Neuronal stem cell (in vitro differentiated cells): ENCODE results near the gene NFYB.
A peak's percentile ranks its signal among the peaks of the same experiment; 100 is the strongest.
"Not testable (repeated sequence)": the region's sequence is repeated elsewhere in the genome, so short reads cannot be mapped to it uniquely, and the experiment has no call there.

Experiments used
- DNase-seq: peaks from one replicate; pipeline ENCODE4 v3.0.0-alpha.2; 2013; ENCODE audit warnings: low spot score
- H2AFZ ChIP-seq: one replicate; pipeline ENCODE4 v1.6.1; 2013; ENCODE audit warnings: mild to moderate bottlenecking, low read length, inconsistent platforms
- H2AK5ac ChIP-seq: 2 replicates; pipeline ENCODE4 v1.6.1; 2013; ENCODE audit warnings: low read depth, mild to moderate bottlenecking, inconsistent platforms, low read length, moderate library complexity, mixed read lengths
- H2BK120ac ChIP-seq: 2 replicates; pipeline ENCODE4 v1.6.1; 2013; ENCODE audit warnings: low read depth, mild to moderate bottlenecking, inconsistent platforms, low read length, moderate library complexity, mixed read lengths
- H2BK12ac ChIP-seq: one replicate; pipeline ENCODE4 v1.6.1; 2013; ENCODE audit warnings: low read length, inconsistent platforms
- H2BK15ac ChIP-seq: 2 replicates; pipeline ENCODE4 v1.6.1; 2013; ENCODE audit warnings: mild to moderate bottlenecking, low read length, inconsistent platforms, mixed read lengths
- H2BK5ac ChIP-seq: one replicate; pipeline ENCODE4 v1.6.1; 2013; ENCODE audit warnings: inconsistent platforms, mild to moderate bottlenecking, low read length, moderate library complexity
- H3K14ac ChIP-seq: one replicate; pipeline ENCODE4 v1.6.1; 2013; ENCODE audit warnings: low read length, inconsistent platforms
- H3K18ac ChIP-seq: 2 replicates; pipeline ENCODE4 v1.6.1; 2013; ENCODE audit warnings: low read length, inconsistent platforms
- H3K23ac ChIP-seq: 2 replicates; pipeline ENCODE4 v1.6.1; 2013; ENCODE audit warnings: low read depth, mild to moderate bottlenecking, mixed read lengths, low read length, inconsistent platforms; ENCODE audit not compliant: poor library complexity
- H3K27ac ChIP-seq: replicated peaks from 3 replicates; pipeline ENCODE4 v1.5.1; 2013; ENCODE audit warnings: low read length, inconsistent platforms
- H3K27me3 ChIP-seq, 3 experiments: 2 replicates each; pipeline ENCODE4 v1.6.1; 2013; ENCODE audit warnings: low read length in 3 of 3, mild to moderate bottlenecking in 2 of 3, inconsistent platforms in 1 of 3, low read depth in 1 of 3, mixed read lengths in 1 of 3, moderate library complexity in 1 of 3; ENCODE audit not compliant: control insufficient read depth in 3 of 3, insufficient read depth in 3 of 3
- H3K36me3 ChIP-seq, 2 donors: replicated peaks in 1 of 2; 2 replicates each; pipeline ENCODE4 v1.6.1; 2013; ENCODE audit warnings: low read length in 2 of 2; ENCODE audit not compliant: control insufficient read depth in 2 of 2, insufficient read depth in 2 of 2
- H3K4ac ChIP-seq: 2 replicates; pipeline ENCODE4 v1.6.1; 2013; ENCODE audit warnings: inconsistent platforms, mild to moderate bottlenecking, low read length, moderate library complexity
- H3K4me1 ChIP-seq, 2 donors: 1 replicate in 1 of 2; 2 replicates in 1 of 2; pipeline ENCODE4 v1.6.1; 2013; ENCODE audit warnings: low read length in 2 of 2, low read depth in 1 of 2; ENCODE audit not compliant: control insufficient read depth in 2 of 2, insufficient read depth in 1 of 2
- H3K4me2 ChIP-seq: one replicate; pipeline ENCODE4 v1.6.1; 2013; ENCODE audit warnings: mild to moderate bottlenecking, low read length, inconsistent platforms; ENCODE audit not compliant: insufficient read depth, poor library complexity, severe bottlenecking
- H3K4me3 ChIP-seq, 2 donors: 2 replicates each; pipeline ENCODE4 v1.5.1; 2013; ENCODE audit warnings: low read length in 2 of 2, mild to moderate bottlenecking in 2 of 2, inconsistent platforms in 1 of 2, moderate library complexity in 1 of 2
- H3K79me1 ChIP-seq: one replicate; pipeline ENCODE4 v1.6.1; 2013; ENCODE audit warnings: low read depth, mild to moderate bottlenecking, inconsistent platforms, low read length, moderate library complexity
- H3K9ac ChIP-seq: one replicate; pipeline ENCODE4 v1.6.1; 2013; ENCODE audit warnings: mild to moderate bottlenecking, low read depth, low read length, inconsistent platforms; ENCODE audit not compliant: poor library complexity
- H3K9me3 ChIP-seq, 2 donors: replicated peaks in 1 of 2; 2 replicates each; pipeline versions ENCODE3 to v1.6.1; 2013; ENCODE audit warnings: low read length in 2 of 2, mild to moderate bottlenecking in 2 of 2, inconsistent platforms in 1 of 2, low read depth in 1 of 2, mixed read lengths in 1 of 2, moderate library complexity in 1 of 2; ENCODE audit not compliant: control insufficient read depth in 2 of 2, insufficient read depth in 1 of 2
- H4K8ac ChIP-seq: one replicate; pipeline ENCODE4 v1.6.1; 2013; ENCODE audit warnings: low read depth, mild to moderate bottlenecking, inconsistent platforms, low read length, moderate library complexity
- H4K91ac ChIP-seq: one replicate; pipeline ENCODE4 v1.6.1; 2013; ENCODE audit warnings: low read length, low read depth, mild to moderate bottlenecking, inconsistent platforms; ENCODE audit not compliant: poor library complexity
- WGBS, 2 donors: extraction: QIAGEN DNeasy Blood & Tissue Kit; methylation state at CpG; one replicate each; pipeline ENCODE4 v1.1.7; 2013; ENCODE audit warnings: missing lambda C conversion rate in 2 of 2, mixed read lengths in 1 of 2; ENCODE audit not compliant: insufficient read length in 2 of 2, insufficient replicate concordance in 1 of 2; ENCODE audit errors: extremely low coverage in 2 of 2; 5-methylcytosine and 5-hydroxymethylcytosine counted together

NFYB gene

DNA sequence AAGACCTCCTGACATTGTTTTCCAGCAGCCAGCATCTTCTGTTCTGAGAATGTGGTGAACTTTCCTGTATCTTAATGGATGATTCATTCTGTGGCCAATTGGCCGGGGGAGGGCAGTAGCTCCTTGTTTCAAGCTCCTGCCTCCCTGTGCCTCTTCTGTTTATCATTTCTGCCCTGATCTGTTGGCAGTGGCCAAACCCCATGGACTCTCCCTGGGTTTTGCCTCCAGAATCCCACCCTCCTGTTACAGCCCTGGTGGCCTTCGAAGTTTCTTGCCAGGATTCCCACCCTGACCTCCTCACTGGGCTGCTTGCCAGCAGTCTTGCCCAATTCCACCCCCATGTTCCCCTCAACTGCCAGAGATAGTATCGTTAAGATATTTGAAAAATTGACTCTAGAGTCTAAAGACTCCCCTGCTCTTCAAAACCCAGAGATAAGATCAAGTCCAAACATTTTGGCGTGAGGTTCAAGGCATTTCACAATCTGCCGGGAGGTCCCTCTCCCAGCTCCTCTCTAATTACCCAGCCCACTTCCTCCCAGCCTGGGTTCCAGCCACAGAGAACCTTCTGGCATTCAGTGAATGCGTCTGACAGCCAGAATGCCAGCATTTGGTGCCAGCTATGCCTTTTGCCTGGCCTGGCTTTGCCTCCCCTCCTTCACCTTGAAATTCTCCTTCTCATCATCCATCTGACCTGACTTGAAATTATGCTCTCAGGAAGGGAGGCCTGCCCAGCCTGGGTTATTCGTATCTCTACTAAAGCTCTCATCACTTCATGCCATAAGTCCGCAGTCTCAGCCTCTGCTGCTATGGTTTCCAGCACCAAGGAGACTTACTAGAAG is 39.9 kb upstream of the NFYB start:
- Histone ChIP-seq H2BK120ac (no peak overlapping the region), H3K4me1 (no peaks in the 10 kb centered on the region), H2AFZ (no peak overlapping the region), H2BK12ac (no peak overlapping the region), H4K91ac (no peak overlapping the region), H3K27me3 (peaks cover 0 to 12% (median 0%) of the 10 kb centered on the region in 3 experiments), H2BK15ac (no peak overlapping the region), H2BK5ac (no peak overlapping the region), H3K9ac (no peak overlapping the region), H3K4me3 (no peak overlapping the region), H3K4ac (no peak overlapping the region), H3K4me2 (no peak overlapping the region), H2AK5ac (no peak overlapping the region), H3K27ac (no peak overlapping the region), H4K8ac (no peak overlapping the region), H3K14ac (no peak overlapping the region), H3K18ac (no peak overlapping the region), H3K9me3 (no peaks in the 10 kb centered on the region), H3K36me3 (no peaks in the 10 kb centered on the region), H3K23ac (no peak overlapping the region), H3K79me1 (no peaks in the 10 kb centered on the region)
- no CpG with 5 or more reads among the region's 8 CpGs for WGBS, 2 donors
- no peak for DNase-seq

DNA sequence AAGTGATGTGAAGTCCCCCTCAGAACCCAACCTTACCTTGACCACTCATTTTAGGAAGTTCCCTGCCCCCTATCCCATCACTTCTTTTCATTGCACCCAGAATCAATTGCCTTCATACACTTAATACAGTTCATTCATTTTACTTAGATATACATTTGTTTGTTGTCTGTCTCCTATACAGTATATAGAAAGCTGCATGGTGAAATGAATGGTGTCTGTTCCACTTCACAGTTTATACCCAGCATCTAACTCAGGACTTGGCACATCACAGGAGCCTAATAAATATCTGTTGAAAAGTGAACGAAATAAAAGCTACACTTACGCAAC is 39.3 kb upstream of the NFYB start:
- no peak overlapping the region for H3K14ac ChIP-seq
- DNase-seq = no peak
- no peaks in the 10 kb centered on the region for H3K9me3 ChIP-seq
- H3K4me2 ChIP-seq = no peak overlapping the region
- no peak overlapping the region for H3K27ac ChIP-seq
- no peak overlapping the region for H2BK5ac ChIP-seq
- no peak overlapping the region for H2AK5ac ChIP-seq
- H2BK12ac ChIP-seq = no peak overlapping the region
- H3K27me3 ChIP-seq = peaks cover 0 to 12% (median 0%) of the 10 kb centered on the region in 3 experiments
- H4K91ac ChIP-seq = no peak overlapping the region
- H2AFZ ChIP-seq = no peak overlapping the region
- H3K9ac ChIP-seq = no peak overlapping the region
- H3K4me3 ChIP-seq = no peak overlapping the region
- H3K18ac ChIP-seq = no peak overlapping the region
- H2BK15ac ChIP-seq = no peak overlapping the region
- H3K4ac ChIP-seq = no peak overlapping the region
- no peak overlapping the region for H2BK120ac ChIP-seq
- H3K36me3 ChIP-seq = no peaks in the 10 kb centered on the region
- H3K79me1 ChIP-seq = no peaks in the 10 kb centered on the region
- H3K23ac ChIP-seq = no peak overlapping the region
- no peaks in the 10 kb centered on the region for H3K4me1 ChIP-seq
- H4K8ac ChIP-seq = no peak overlapping the region
- WGBS, 2 donors = no CpG with 5 or more reads among the region's 2 CpGs

DNA sequence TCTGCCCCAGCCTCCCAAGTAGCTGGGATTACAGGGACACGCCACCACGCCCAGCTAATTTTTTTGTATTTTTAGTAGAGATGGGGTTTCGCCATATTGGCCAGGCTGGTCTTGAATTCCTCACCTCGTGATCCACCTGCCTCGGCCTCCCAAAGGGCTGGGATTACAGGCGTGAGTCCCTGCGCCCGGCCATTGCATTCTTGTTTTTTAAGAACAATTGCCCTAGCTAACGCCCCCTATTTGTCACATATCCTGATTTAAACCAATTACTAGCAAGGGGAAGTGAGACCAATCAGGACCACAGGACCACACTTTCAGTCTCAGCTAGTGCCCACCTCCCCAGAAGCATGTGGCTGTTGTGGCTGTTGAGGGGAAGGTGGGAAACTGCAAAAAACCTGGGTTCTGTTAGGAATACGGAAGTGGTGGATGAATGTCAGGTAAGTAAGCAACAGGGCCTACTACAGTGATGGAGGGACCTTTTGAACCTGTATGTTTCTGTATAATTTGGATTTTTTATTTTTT is 37.8 kb upstream of the NFYB start:
- no peaks in the 10 kb centered on the region for H3K9me3 ChIP-seq
- H2BK5ac ChIP-seq = no peak overlapping the region
- no peak overlapping the region for H3K9ac ChIP-seq
- WGBS, 2 donors = no CpG with 5 or more reads among the region's 10 CpGs
- no peak overlapping the region for H3K4ac ChIP-seq
- no peak overlapping the region for H2AFZ ChIP-seq
- no peaks in the 10 kb centered on the region for H3K79me1 ChIP-seq
- no peak overlapping the region for H4K91ac ChIP-seq
- H2BK12ac ChIP-seq = no peak overlapping the region
- no peak overlapping the region for H2BK15ac ChIP-seq
- peak overlapping the region; percentile 41 for H3K18ac ChIP-seq
- H4K8ac ChIP-seq = no peak overlapping the region
- H2AK5ac ChIP-seq = no peak overlapping the region
- no peak overlapping the region for H3K14ac ChIP-seq
- H3K27ac ChIP-seq = no peak overlapping the region
- no peak overlapping the region for H2BK120ac ChIP-seq
- H3K4me3 ChIP-seq = no peak overlapping the region
- H3K36me3 ChIP-seq = no peaks in the 10 kb centered on the region
- H3K23ac ChIP-seq = no peak overlapping the region
- no peak for DNase-seq
- no peak overlapping the region for H3K4me2 ChIP-seq
- peaks cover 0 to 12% (median 0%) of the 10 kb centered on the region in 3 experiments for H3K27me3 ChIP-seq
- no peaks in the 10 kb centered on the region for H3K4me1 ChIP-seq

DNA sequence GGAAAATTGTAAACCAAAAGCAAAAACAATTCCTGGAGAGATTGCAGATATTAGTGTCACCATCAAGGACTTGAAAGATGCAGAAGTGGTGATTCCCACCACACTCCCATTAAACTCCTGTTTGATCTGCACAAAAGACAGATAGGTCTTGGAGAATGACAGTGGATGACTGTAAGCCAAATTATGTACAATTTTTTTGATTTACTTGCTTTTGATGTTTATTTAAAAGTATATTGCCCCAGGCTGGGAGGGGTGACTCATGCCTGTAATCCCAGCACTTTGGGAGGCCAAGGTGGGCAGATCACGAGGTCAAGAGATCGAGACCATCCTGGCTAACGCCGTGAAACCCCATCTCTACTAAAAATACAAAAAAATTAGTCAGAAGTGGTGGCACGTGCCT is 35.8 kb upstream of the NFYB start:
- H3K14ac ChIP-seq, H2AFZ ChIP-seq, H2BK120ac ChIP-seq, H3K9me3 ChIP-seq, H3K9ac ChIP-seq, H3K4me1 ChIP-seq, H3K4me3 ChIP-seq, H2AK5ac ChIP-seq, H3K4me2 ChIP-seq, H3K27ac ChIP-seq, H3K18ac ChIP-seq, H3K36me3 ChIP-seq, H3K23ac ChIP-seq, H3K4ac ChIP-seq, H2BK15ac ChIP-seq, H3K27me3 ChIP-seq, H2BK5ac ChIP-seq, H3K79me1 ChIP-seq, H4K8ac ChIP-seq, H4K91ac ChIP-seq, DNase-seq, H2BK12ac ChIP-seq: not testable (repeated sequence)
- WGBS, 2 donors = no CpG with 5 or more reads among the region's 5 CpGs
